HL-60 (cell line): ENCODE data around the gene ATP5MG.

ENCODE experiments used
- CTCF ChIP-seq: IDR thresholded peaks from one replicate; pipeline ENCODE4 v1.5.1; 2011; ENCODE audit warnings: low read length, control low read depth, inconsistent platforms; ENCODE audit not compliant: insufficient read depth
- POLR2AphosphoS5 ChIP-seq: IDR thresholded peaks from 2 replicates; pipeline ENCODE4 v1.6.1; 2012; ENCODE audit warnings: low read depth
- REST ChIP-seq: IDR thresholded peaks from 2 replicates; pipeline ENCODE4 v1.6.1; 2012; ENCODE audit warnings: low read depth; ENCODE audit not compliant: insufficient replicate concordance

- no peak for TF ChIP-seq CTCF
- TF ChIP-seq REST = no peak
- no peak for TF ChIP-seq POLR2AphosphoS5
Measured at GRCh38 chr11:118437208-118438125, 36.1 kb downstream of the ATP5MG start.
